ENCODE measurements around the gene NT5DC1.
"Not testable (repeated sequence)": the region's sequence is repeated elsewhere in the genome, so short reads cannot be mapped to it uniquely, and the experiment has no call there.

NT5DC1 gene

DNA sequence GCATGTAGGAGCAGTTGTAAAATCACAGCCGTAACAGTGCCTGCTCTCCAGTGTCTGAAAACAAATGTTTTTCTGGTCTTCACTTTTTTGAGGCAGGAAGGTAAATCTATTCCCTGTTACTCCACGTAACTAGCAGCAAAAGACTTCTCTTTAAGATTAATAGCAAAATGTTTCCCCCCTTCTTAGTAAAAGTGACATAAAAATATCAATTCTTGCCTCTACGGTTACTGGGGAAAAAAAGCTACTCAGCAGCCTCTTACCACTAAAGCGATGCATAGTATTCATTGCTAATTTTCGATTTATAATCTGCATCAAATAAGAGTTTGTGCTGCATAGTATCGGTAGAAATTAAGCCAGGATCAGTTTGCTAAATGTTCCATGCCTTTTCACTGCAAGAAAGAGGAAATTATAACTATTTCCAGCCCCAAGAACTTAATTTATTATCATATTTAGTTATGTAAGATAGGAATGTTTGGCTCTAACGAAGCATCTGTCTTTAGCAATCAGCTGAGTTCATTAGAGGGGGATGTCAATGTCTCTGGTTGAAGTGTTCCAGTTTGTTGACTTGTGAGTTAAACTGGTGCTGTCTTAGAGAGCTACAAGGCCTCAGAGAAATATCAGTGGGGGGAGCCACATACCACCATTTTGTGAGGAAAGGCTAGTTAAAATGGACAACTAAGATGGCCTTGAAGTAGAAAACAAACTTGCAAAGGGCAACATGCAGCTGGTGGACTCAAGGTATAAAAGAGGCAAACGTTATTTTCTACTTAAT, 179.7 kb downstream of the NT5DC1 start:
- peak; percentile 34 for DNase-seq

DNA sequence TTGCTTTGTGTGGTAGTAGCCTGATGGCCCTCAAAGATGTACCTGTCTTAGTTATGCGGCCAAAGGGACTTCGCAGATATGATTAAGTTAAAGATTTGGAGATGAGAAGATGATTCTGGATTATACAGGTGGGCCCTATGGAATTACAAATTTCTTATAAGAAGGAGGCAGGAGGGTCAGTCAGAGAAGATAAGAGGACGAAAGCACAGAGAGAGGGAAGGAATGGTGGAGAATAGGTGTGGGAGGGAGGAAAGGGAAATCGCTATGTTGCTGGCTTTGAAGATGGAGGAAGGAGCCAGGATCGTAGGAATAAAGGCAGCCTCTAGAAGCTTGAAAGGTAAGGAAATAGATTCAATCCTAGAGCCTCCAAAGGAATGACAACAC, 180.3 kb downstream of the NT5DC1 start:
- no peak for DNase-seq

DNA sequence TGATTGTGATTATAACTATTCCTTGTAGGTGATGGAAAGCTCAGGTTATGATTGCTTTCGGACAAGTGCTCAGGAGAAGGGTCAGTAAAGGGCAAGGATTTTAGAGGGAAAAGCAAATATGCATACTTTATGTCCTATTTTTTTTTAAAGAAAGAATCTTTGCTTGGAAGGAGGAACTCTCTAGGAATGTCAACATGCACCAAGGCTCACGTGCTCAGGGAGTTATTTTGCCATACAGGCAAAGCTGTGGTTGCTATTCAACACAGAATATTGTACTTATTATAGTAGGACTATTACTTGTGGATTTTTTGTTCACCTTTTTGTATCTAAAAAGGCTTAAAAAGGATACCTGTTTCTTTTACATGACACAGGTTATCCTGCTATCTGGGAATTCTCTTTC, 182.0 kb downstream of the NT5DC1 start:
- no peak for DNase-seq

DNA sequence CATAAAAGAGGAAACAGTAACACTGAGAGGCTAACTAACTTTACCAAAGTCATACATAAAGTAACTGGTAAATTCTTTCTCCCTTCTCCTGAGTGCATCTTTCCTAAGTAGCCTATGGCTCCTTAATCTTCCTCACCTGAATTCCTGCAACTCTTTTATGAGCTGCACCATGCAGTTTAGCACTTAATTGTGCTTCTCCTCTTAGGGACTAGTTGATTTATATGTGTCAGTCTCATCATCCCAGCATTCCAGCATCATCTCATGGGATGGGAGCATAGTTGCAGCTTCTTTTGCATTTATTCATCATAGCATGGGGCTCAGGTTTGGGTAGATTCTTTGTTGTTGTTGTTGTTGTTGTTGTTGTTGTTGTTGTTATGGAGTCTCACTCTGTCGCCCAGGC, 182.5 kb downstream of the NT5DC1 start:
- no peak for DNase-seq

DNA sequence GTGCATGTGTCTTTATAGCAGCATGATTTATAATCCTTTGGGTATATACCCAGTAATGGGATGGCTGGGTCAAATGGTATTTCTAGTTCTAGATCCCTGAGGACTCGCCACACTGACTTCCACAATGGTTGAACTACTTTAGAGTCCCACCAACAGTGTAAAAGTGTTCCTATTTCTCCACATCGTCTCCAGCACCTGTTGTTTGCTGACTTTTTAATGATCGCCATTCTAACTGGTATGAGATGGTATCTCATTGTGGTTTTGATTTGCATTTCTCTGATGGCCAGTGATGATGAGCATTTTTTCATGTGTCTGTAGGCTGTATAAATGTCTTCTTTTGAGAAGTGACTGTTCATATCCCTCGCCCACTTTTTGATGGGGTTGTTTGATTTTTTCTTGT, 184.3 kb downstream of the NT5DC1 start:
- DNase-seq: not testable (repeated sequence)

DNA sequence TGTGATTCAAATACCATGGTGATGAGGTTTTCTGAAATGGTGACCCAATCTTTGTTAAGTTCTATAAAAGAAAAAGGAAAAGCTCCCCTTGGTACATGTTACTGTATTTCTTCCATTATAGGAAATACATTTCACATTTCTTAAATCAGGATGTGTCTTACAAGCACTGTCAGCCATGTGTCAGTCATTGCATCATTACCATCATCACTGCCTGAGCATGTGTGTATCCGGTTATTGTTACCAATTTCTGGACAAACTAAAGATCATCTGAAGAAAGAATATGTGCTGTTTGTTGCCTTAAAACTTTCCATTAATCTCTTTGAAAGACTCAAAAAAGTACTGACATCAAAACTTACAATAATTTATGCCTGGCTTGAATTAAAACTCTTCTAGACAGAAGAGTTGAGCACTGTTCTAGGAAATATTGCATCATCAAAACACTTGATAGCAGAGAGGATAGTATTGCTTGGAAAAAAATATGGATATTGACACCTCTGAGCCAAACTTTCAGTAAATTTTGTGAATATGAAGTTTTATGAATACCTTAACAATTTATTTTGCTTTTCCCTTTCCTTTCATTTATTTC, 186.2 kb downstream of the NT5DC1 start:
- no peak for DNase-seq

DNA sequence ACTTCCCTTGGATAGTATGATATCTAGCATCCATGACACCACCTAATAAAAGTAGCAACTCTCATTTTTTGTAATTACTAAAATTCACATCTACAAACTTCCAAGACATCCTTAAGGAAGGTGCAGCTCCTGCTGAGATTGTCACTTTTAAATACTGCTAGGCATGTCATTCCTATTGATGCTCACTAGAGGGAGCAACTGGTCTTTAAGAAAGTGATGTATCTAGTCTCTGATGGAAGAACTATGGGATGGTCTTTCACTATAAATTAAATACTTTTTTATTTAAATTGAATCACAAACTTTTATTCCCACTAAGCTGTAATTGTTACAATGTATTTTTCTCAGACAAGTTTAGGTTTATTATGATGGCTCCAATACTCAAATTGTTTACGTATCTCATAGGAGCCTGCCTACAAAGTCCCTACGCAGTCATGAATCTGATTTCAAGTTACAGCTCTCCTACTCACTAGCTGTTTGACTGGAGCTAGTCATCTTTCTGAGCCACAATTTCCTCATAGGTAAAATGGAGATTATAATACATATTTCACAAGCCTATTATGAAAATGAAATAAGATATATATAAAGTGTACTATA, 187.1 kb downstream of the NT5DC1 start:
- peak; percentile 76 for DNase-seq

DNA sequence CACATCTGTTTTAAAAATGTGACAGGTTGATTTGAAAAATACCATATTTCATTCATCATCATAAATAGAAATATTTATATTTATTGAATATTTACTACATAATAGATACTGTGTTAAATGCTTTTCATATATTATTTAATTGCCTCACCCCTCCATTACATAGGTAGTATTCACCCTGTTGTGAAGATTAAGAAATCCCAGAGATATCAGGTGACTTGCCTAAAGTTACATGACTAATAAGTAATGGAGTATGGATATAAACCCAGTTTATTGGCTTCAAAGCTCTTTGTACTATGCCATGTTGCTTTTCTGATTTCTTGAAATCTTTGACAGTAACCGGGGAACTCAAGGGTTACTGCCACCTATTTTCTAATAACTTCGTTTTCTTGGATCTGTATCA, 189.2 kb downstream of the NT5DC1 start:
- DNase-seq: no peak

DNA sequence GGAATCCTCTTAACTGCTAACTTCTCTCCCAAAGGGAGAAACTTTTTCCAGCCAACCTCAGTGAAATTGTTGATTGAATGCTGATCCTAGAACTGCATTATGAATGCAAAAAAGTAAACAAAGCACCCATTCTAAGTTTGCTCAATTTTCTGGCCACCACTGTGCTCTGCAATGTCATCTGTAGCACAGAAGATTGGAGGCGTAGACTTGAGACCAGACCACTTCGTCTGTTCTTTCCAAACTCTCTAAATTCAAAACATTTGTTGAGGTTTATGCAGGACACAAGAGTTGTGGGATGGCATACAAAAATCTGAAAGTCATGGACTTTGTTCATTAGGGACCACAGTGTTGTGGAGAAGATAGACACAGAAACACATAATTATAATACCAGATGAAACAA, 190.1 kb downstream of the NT5DC1 start:
- DNase-seq: no peak

DNA sequence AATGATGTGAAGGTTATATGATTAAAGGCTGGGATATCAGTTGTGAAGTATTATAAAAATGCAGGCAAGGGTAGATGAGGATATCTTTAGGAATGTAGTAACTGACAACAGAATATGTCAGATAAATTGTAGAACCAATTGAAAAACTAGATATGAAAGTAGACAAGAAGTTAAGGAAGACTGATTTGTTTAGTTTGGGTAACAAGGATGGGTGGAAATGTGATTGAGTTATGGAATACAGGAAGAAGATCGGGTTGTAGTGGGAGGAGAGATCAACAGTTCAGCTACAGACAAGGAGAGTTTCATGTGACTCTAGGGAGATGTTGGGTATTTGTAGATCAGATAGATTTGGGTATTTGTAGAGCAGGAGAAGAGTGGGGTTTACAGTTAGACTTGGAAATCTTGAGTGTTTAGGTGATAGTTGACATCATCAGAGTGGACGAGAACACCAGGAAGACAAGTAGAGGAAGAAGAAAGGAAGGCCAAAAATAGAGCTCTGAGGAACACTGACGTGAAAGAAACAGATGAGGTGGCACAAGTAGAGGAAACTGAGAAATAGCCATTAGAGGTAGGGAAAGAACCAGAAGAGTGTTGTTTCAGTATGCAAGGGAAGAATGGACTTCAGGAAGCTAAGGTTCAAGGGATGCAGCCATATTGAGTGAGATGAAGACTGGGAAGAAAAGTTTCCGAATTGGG, 191.2 kb downstream of the NT5DC1 start:
- no peak for DNase-seq

DNA sequence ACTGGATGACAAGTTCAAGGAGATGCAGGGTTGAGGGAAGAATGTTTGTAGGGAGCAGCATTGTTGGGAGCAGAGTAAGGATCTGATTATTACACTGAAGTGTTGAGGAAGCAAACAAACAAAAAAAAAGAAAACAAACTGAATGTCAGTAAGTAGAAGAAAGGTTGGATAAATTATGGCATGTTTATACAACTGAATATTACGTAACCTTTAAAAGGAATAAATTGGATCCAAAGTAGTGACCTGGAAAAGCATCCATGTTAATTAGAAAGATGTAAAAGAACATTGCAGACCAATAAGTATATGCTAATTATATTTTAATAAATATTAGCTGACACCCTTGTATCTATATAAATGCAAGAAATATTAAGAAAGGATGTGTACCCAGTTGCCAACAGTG, 191.9 kb downstream of the NT5DC1 start:
- DNase-seq: no peak

DNA sequence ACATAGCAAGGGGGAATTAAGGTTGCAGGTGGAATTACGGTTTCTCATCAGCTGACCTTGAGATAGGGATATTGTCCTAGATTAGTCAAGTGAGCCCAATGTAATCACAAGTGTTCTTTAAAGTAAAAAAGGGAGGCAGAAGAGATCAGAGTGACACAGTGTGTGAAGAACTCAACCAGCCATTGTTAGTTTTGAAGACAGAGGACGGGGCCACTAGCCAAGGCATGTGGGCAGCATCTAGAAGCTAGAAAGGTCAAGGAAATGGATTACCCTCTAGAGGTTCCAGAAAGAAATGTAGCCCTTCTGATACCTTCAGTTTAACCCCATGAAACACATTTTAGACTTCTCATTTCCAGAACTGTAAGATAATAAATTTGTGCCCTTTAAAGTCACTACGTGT, 197.6 kb downstream of the NT5DC1 start:
- no peak for DNase-seq

DNA sequence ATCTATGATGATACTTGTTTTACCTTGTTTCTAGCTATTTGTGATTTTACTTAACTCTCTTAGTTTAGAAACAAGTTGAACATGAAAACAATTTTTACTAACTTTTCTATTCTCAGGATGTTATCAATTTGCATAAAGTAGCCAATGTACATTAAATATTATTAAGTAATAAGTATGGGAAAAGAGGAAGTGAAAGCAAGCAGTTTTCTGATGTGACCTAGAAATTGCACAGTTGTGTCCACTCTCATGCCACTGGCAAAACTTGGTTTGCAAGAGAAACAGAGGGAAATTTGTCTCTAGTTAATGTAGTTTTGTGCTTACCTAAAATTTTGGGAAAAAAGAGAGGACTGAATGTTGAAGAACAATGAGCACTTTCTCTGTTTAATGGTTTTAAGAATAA, 198.3 kb downstream of the NT5DC1 start:
- no peak for DNase-seq
